Lower leg skin (tissue), 4 donors: ENCODE results near the gene LIPH. TPM values are rescaled to one million over a fixed set of nuclear protein-coding genes. Genes with fewer than 3 reads are reported as not detected.
A peak's percentile ranks its signal among the peaks of the same experiment; 100 is the strongest.
"Not testable (repeated sequence)": the region's sequence is repeated elsewhere in the genome, so short reads cannot be mapped to it uniquely, and the experiment has no call there.

ENCODE experiments used
- DNase-seq, 2 donors: peaks; one replicate each; pipeline ENCODE4 v3.0.0-alpha.2; 2019; ENCODE audit warnings: low spot score in 2 of 2
- H3K4me3 ChIP-seq: fragments of 200-600 bp; sonication (generic); 2 replicates; pipeline ENCODE4 v1.5.1; 2017; ENCODE audit warnings: mild to moderate bottlenecking, low read depth; ENCODE audit not compliant: poor library complexity, severe bottlenecking
- CTCF ChIP-seq, 3 donors: fragments of 450-650 bp; IDR thresholded peaks; one replicate each; pipeline ENCODE4 v1.5.1; 2016; ENCODE audit warnings: antibody characterized with exemption in 3 of 3, mild to moderate bottlenecking in 3 of 3, moderate library complexity in 2 of 3
- POLR2A ChIP-seq, 2 donors: fragments of 450-650 bp; IDR thresholded peaks; one replicate each; pipeline ENCODE4 v1.6.1; 2016 to 2017; ENCODE audit warnings: antibody characterized with exemption in 2 of 2, mild to moderate bottlenecking in 1 of 2, moderate library complexity in 1 of 2
- WGBS, 2 donors: methylation state at CpG; one replicate each; pipeline ENCODE4 v1.1.5; 2018; 5-methylcytosine and 5-hydroxymethylcytosine counted together
- intact Hi-C: fragments of 100-400 bp; cut with DNase I; formaldehyde crosslinking; loops from one replicate; pipeline ENCODE4 v1.15.0; 2023; ENCODE audit warnings: low total_unique reads
- total RNA-seq, 4 donors: library from RNA; depleted of rRNA; stranded (reverse); fragments of >200 nt; gene quantifications; one replicate each; pipeline ENCODE4 v1.1.0, GENCODE V29; 2016

The LIPH gene
- total RNA-seq, 4 donors from 2014 or later = 8.2 to 22.8 (median 17.0) TPM

GRCh38 chr3:185484296-185484695, 68.1 kb downstream of the LIPH start:
- DNase-seq = no peak
- 87 to 94% methylated on average over 3 of the region's 3 CpGs for WGBS, 2 donors
- TF ChIP-seq POLR2A (IDR thresholded peaks at IDR 0.05) (no peak), CTCF (IDR thresholded peaks at IDR 0.05) (no peak)
- H3K4me3 ChIP-seq = no peak overlapping the region
- intact Hi-C loops = no loop called here

GRCh38 chr3:185479373-185479945, 72.9 kb downstream of the LIPH start:
- WGBS, 2 donors = 93 to 97% methylated on average over 2 of the region's 2 CpGs
- intact Hi-C loops = no loop called here
- no peak overlapping the region for H3K4me3 ChIP-seq
- no peak for DNase-seq
- TF ChIP-seq POLR2A (IDR thresholded peaks at IDR 0.05) (no peak), CTCF (IDR thresholded peaks at IDR 0.05) (no peak)

GRCh38 chr3:185477316-185477715, 75.1 kb downstream of the LIPH start:
- no peak overlapping the region for H3K4me3 ChIP-seq
- no peak for TF ChIP-seq CTCF (IDR thresholded peaks at IDR 0.05)
- no peak for TF ChIP-seq POLR2A (IDR thresholded peaks at IDR 0.05)
- intact Hi-C loops = no loop called here
- DNase-seq = no peak
- 80 to 84% methylated on average over 3 of the region's 3 CpGs for WGBS, 2 donors

GRCh38 chr3:185474922-185475321, 77.5 kb downstream of the LIPH start:
- WGBS, 2 donors = 97 to 98% methylated on average over 6 of the region's 6 CpGs
- H3K4me3 ChIP-seq, DNase-seq, intact Hi-C loops: not testable (repeated sequence)

- TF ChIP-seq POLR2A (IDR thresholded peaks at IDR 0.05) = no peak
- no peak for TF ChIP-seq CTCF (IDR thresholded peaks at IDR 0.05)
- intact Hi-C loops = no loop called here
- no peak overlapping the region for H3K4me3 ChIP-seq
- DNase-seq = peak in 1 of 2 donors; percentile 65
- 87 to 90% methylated on average over 14 to 15 of the region's 15 CpGs for WGBS, 2 donors
Measured at GRCh38 chr3:185473290-185473815, 79.0 kb downstream of the LIPH start.

GRCh38 chr3:185470323-185470722, 82.1 kb downstream of the LIPH start:
- intact Hi-C loops = no loop called here
- TF ChIP-seq POLR2A (IDR thresholded peaks at IDR 0.05) (no peak), CTCF (IDR thresholded peaks at IDR 0.05) (no peak)
- no peak overlapping the region for H3K4me3 ChIP-seq
- DNase-seq = peak in 1 of 2 donors; percentile 43
- 73 to 83% methylated on average over 3 of the region's 3 CpGs for WGBS, 2 donors
